Keratinocyte (primary cell): ENCODE measurements around the gene ERC1. TPM values are rescaled to one million over a fixed set of nuclear protein-coding genes. Genes with fewer than 3 reads are reported as not detected.

ENCODE experiments used
- DNase-seq: peaks from one replicate; pipeline ENCODE4 v3.0.0-alpha.2; 2011; ENCODE audit warnings: low read depth, missing footprints, low spot score
- FAIRE-seq: peaks from 2 replicates; lab custom pipeline; 2011; peaks lifted over from hg19 to GRCh38; lab: Jason Lieb, UNC
- H2AFZ ChIP-seq: 2 replicates; pipeline ENCODE4 v1.6.0; 2012; ENCODE audit warnings: low read length, control low read depth, inconsistent platforms; ENCODE audit not compliant: control insufficient read depth
- H3K27ac ChIP-seq: 2 replicates; pipeline ENCODE4 v1.5.1; 2011; ENCODE audit warnings: low read length; ENCODE audit not compliant: control insufficient read depth, insufficient read depth
- H3K27me3 ChIP-seq: 3 replicates; pipeline ENCODE4 v1.6.0; 2011; ENCODE audit warnings: low read length; ENCODE audit not compliant: control insufficient read depth, insufficient read depth; ENCODE audit errors: extremely low read depth
- H3K36me3 ChIP-seq, 2 experiments: 2 replicates in 1 of 2; 3 replicates in 1 of 2; pipeline ENCODE4 v1.5.1; 2011; ENCODE audit warnings: low read length in 2 of 2, mild to moderate bottlenecking in 1 of 2; ENCODE audit not compliant: control insufficient read depth in 2 of 2, insufficient read depth in 2 of 2; ENCODE audit errors: extremely low read depth in 1 of 2
- H3K4me1 ChIP-seq: 3 replicates; pipeline ENCODE4 v1.5.1; 2011; ENCODE audit warnings: low read length; ENCODE audit not compliant: control insufficient read depth, insufficient read depth; ENCODE audit errors: extremely low read depth
- H3K4me2 ChIP-seq: 3 replicates; pipeline ENCODE4 v1.6.0; 2011; ENCODE audit warnings: low read depth, low read length; ENCODE audit not compliant: control insufficient read depth, insufficient read depth; ENCODE audit errors: extremely low read depth
- H3K4me3 ChIP-seq, 3 experiments: fragments of 200-600 bp in 1 of 3; sonication (generic) in 1 of 3; 2 replicates in 2 of 3; 3 replicates in 1 of 3; pipeline ENCODE4 v1.5.1; 2011 to 2016; ENCODE audit warnings: low read length in 3 of 3, mild to moderate bottlenecking in 3 of 3, control low read depth in 2 of 3, inconsistent platforms in 1 of 3, low read depth in 1 of 3, mixed read lengths in 1 of 3, mixed run types in 1 of 3, moderate library complexity in 1 of 3; ENCODE audit not compliant: control insufficient read depth in 2 of 3, insufficient read depth in 2 of 3; ENCODE audit errors: extremely low read depth in 1 of 3
- H3K79me2 ChIP-seq: 2 replicates; pipeline ENCODE4 v1.6.0; 2012; ENCODE audit warnings: low read length; ENCODE audit not compliant: control insufficient read depth, insufficient read depth
- H3K9ac ChIP-seq: 3 replicates; pipeline ENCODE4 v1.6.0; 2011; ENCODE audit warnings: low read length; ENCODE audit not compliant: control insufficient read depth, insufficient read depth; ENCODE audit errors: extremely low read depth
- H3K9me1 ChIP-seq: 3 replicates; pipeline ENCODE4 v1.6.0; 2011; ENCODE audit warnings: low read length; ENCODE audit not compliant: control insufficient read depth, insufficient read depth; ENCODE audit errors: extremely low read depth
- H3K9me3 ChIP-seq: 2 replicates; pipeline ENCODE4 v1.5.1; 2012; ENCODE audit warnings: low read depth, low read length; ENCODE audit not compliant: control insufficient read depth
- H4K20me1 ChIP-seq: 3 replicates; pipeline ENCODE4 v1.6.0; 2011; ENCODE audit warnings: low read length; ENCODE audit not compliant: control insufficient read depth, insufficient read depth; ENCODE audit errors: extremely low read depth
- EZH2 ChIP-seq: IDR thresholded peaks from one replicate; pipeline ENCODE4 v1.6.1; 2012; ENCODE audit warnings: inconsistent platforms, mild to moderate bottlenecking, low read length, moderate library complexity
- dilution Hi-C: fragments of 300-500 bp; cut with MboI; formaldehyde crosslinking; loops from one replicate; pipeline ENCODE4 v1.7.0; 2020; ENCODE audit warnings: low sequenced_read_pairs; ENCODE audit not compliant: extremely low pct_ligation_motif_present
- polyA plus RNA-seq, 5 experiments: library from polyadenylated mRNA; depleted of rRNA in 3 of 5; stranded (reverse) in 3 of 5; stranded (forward) in 1 of 5; unstranded in 1 of 5; fragments of >200 nt; gene quantifications; 1 replicate in 1 of 5; 2 replicates in 3 of 5; 3 replicates in 1 of 5; pipeline versions ENCODE4 v1.2.1 to v1.2.3, GENCODE V29; 2011 to 2012; ENCODE audit warnings: missing spikeins in 2 of 5, low read depth in 1 of 5, low replicate concordance in 1 of 5
- TF ChIP-seq, protein P1 (sequence below), 3 experiments: IDR thresholded peaks in 1 of 3; conservative IDR thresholded peaks in 1 of 3; optimal IDR thresholded peaks in 1 of 3; 2 replicates in 2 of 3; 3 replicates in 1 of 3; pipeline versions ENCODE3 to v1.5.1; 2011; ENCODE audit warnings: low read length in 3 of 3, mild to moderate bottlenecking in 3 of 3, moderate library complexity in 2 of 3, control low read depth in 1 of 3, inconsistent platforms in 1 of 3; ENCODE audit not compliant: insufficient read depth in 2 of 3; ENCODE audit errors: extremely low read depth in 1 of 3

The ERC1 gene
- polyA plus RNA-seq, 1 donor (not counting 4 experiments of a cell fraction or from before 2014, with no cell fraction given): 16.1 TPM

DNA sequence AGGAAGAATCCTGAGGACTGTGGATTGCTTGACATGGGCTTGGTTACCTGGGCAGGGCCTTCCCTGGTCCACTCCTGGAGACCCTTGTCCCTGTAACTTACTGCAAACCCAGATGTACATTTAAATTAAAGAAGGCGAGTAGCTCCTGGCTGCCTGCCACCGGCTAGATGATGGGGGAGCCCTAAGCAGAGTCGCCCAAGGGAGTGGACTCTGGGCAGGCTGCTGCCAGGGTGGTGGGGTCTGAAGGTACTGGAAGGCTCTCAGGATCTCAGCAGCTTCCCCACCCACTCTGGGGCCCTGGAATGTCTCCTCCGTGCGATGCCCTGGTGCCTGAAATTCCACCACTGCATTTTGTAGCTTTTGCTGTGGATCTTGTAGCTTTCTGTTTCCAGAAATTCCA lies 528.6 kb downstream of the ERC1 start:
- Histone ChIP-seq H4K20me1 (no peaks in the 10 kb centered on the region), H3K9ac (peak overlapping the region; percentile 35), H2AFZ (no peak overlapping the region), H3K4me1 (peaks cover 31% of the 10 kb centered on the region), H3K27ac (peak overlapping the region; percentile 71), H3K4me3 (peak overlapping the region; percentile 38 to 68 (median 58)), H3K36me3 (no peaks in the 10 kb centered on the region), H3K9me1 (no peaks in the 10 kb centered on the region), H3K4me2 (peak overlapping the region; percentile 84), H3K79me2 (no peaks in the 10 kb centered on the region), H3K9me3 (no peaks in the 10 kb centered on the region), H3K27me3 (no peaks in the 10 kb centered on the region)
- FAIRE-seq (no peak), DNase-seq (no peak)
- TF ChIP-seq EZH2: no peak
- TF ChIP-seq, protein P1, sequence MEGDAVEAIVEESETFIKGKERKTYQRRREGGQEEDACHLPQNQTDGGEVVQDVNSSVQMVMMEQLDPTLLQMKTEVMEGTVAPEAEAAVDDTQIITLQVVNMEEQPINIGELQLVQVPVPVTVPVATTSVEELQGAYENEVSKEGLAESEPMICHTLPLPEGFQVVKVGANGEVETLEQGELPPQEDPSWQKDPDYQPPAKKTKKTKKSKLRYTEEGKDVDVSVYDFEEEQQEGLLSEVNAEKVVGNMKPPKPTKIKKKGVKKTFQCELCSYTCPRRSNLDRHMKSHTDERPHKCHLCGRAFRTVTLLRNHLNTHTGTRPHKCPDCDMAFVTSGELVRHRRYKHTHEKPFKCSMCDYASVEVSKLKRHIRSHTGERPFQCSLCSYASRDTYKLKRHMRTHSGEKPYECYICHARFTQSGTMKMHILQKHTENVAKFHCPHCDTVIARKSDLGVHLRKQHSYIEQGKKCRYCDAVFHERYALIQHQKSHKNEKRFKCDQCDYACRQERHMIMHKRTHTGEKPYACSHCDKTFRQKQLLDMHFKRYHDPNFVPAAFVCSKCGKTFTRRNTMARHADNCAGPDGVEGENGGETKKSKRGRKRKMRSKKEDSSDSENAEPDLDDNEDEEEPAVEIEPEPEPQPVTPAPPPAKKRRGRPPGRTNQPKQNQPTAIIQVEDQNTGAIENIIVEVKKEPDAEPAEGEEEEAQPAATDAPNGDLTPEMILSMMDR (optimal IDR thresholded peaks at IDR 0.05 in 1 of 3, IDR thresholded peaks at IDR 0.05 in 1 of 3, conservative IDR thresholded peaks at IDR 0.05 in 1 of 3; ENCODE audit: extremely low read depth in 1 of 3, insufficient read depth in 2 of 3, low read length in 3 of 3): no peak
- dilution Hi-C loops: no loop called here

DNA sequence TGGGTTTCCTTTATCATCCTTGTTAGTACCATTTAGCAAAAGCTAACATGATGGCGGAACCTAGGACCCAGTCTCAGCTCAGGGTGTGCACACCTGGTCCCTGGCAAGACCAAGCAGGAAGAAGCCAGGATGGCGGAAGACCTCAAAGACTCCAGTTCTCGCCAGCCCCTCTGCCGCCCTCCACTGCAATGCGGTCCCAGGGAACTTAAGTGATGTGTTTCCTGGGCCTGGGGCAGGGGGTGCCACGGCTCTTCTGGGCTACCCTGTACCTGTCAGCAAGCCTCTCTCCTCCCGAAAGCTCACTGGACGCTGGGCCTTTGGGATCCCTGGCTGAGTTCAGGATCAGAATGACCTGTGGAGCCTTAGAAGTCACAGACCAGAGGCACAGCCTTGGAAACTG lies 532.0 kb downstream of the ERC1 start:
- H3K9me1 ChIP-seq: no peaks in the 10 kb centered on the region
- H4K20me1 ChIP-seq: no peaks in the 10 kb centered on the region
- no peaks in the 10 kb centered on the region for H3K36me3 ChIP-seq
- TF ChIP-seq, protein P1 (optimal IDR thresholded peaks at IDR 0.05 in 1 of 3, IDR thresholded peaks at IDR 0.05 in 1 of 3, conservative IDR thresholded peaks at IDR 0.05 in 1 of 3; ENCODE audit: extremely low read depth in 1 of 3, insufficient read depth in 2 of 3, low read length in 3 of 3): no peak
- no peak for TF ChIP-seq EZH2
- DNase-seq (no peak), FAIRE-seq (no peak)
- dilution Hi-C loops: no loop called here
- H3K4me1 ChIP-seq: peaks cover 33% of the 10 kb centered on the region
- H3K4me2 ChIP-seq: no peak overlapping the region
- no peaks in the 10 kb centered on the region for H3K9me3 ChIP-seq
- H3K4me3 ChIP-seq: no peak overlapping the region
- H3K27me3 ChIP-seq: no peaks in the 10 kb centered on the region
- H3K27ac ChIP-seq: no peak overlapping the region
- no peaks in the 10 kb centered on the region for H3K79me2 ChIP-seq
- no peak overlapping the region for H2AFZ ChIP-seq
- H3K9ac ChIP-seq: no peak overlapping the region
